Endothelial cell of umbilical vein (primary cell): ENCODE measurements around the gene DLGAP4. TPM values are rescaled to one million over a fixed set of nuclear protein-coding genes. Genes with fewer than 3 reads are reported as not detected.

Source experiments
- BruUV-seq: library from RNA; stranded (reverse); fragments of 400-500 nt; replicated peaks from 2 replicates; lab custom pipeline; 2021; lab: Mats Ljungman, UMichigan
- CTCF ChIA-PET: fragments of 300-600, 350-600 bp; sonication (Branson Sonifier 250); formaldehyde crosslinking; loops from one replicate; lab custom pipeline; 2021; ENCODE audit warnings: antibody characterized with exemption, inconsistent platforms; lab: Charles Lee
- POLR2A ChIA-PET: fragments of 300-600, 350-600 bp; sonication (Branson Sonifier 250); formaldehyde crosslinking; loops from one replicate; lab custom pipeline; 2021; ENCODE audit warnings: antibody characterized with exemption, inconsistent platforms; lab: Charles Lee
- DNase-seq: peaks from one replicate; pipeline ENCODE4 v3.0.0-alpha.2; 2011; ENCODE audit warnings: low read depth, low spot score
- FAIRE-seq: peaks from 2 replicates; lab custom pipeline; 2011; peaks lifted over from hg19 to GRCh38; lab: Jason Lieb, UNC
- H2AFZ ChIP-seq: 2 replicates; pipeline ENCODE4 v1.6.0; 2012; ENCODE audit warnings: low read depth, low read length, control low read depth, inconsistent platforms
- H3K27ac ChIP-seq: 2 replicates; pipeline ENCODE4 v1.5.1; 2011; ENCODE audit warnings: low read depth, mild to moderate bottlenecking, control low read depth, low read length, moderate library complexity; ENCODE audit not compliant: insufficient read depth
- H3K27me3 ChIP-seq, 2 experiments: 2 replicates each; pipeline versions ENCODE4 v1.6.0 to v1.6.1; 2011; ENCODE audit warnings: low read length in 2 of 2, mixed read lengths in 1 of 2; ENCODE audit not compliant: control insufficient read depth in 2 of 2, insufficient read depth in 2 of 2
- H3K36me3 ChIP-seq, 2 experiments: 2 replicates in 1 of 2; 3 replicates in 1 of 2; pipeline ENCODE4 v1.5.1; 2011; ENCODE audit warnings: low read length in 2 of 2, mild to moderate bottlenecking in 1 of 2, moderate library complexity in 1 of 2; ENCODE audit not compliant: control insufficient read depth in 2 of 2, insufficient read depth in 2 of 2; ENCODE audit errors: extremely low read depth in 1 of 2
- H3K4me1 ChIP-seq: 3 replicates; pipeline ENCODE4 v1.5.1; 2011; ENCODE audit warnings: mild to moderate bottlenecking, low read length; ENCODE audit not compliant: control insufficient read depth, insufficient read depth; ENCODE audit errors: extremely low read depth
- H3K4me2 ChIP-seq: 2 replicates; pipeline ENCODE4 v1.6.1; 2011; ENCODE audit warnings: low read length, control low read depth, mixed read lengths; ENCODE audit not compliant: insufficient read depth
- H3K4me3 ChIP-seq, 3 experiments: fragments of 200-600 bp in 1 of 3; sonication (generic), shearing (Covaris generic) in 1 of 3; replicated peaks in 1 of 3; 2 replicates each; pipeline ENCODE4 v1.5.1; 2011 to 2016; ENCODE audit warnings: control low read depth in 3 of 3, low read length in 3 of 3, mild to moderate bottlenecking in 2 of 3, inconsistent platforms in 1 of 3, low read depth in 1 of 3, moderate library complexity in 1 of 3; ENCODE audit not compliant: insufficient read depth in 1 of 3
- H3K79me2 ChIP-seq: 2 replicates; pipeline ENCODE4 v1.6.0; 2012; ENCODE audit warnings: low read length, inconsistent platforms; ENCODE audit not compliant: control insufficient read depth, insufficient read depth
- H3K9ac ChIP-seq: replicated peaks from 2 replicates; pipeline ENCODE3; 2011; ENCODE audit warnings: low read length, control low read depth; ENCODE audit not compliant: insufficient read depth; ENCODE audit errors: extremely low read depth
- H3K9me1 ChIP-seq: replicated peaks from 3 replicates; pipeline ENCODE4 v1.6.0; 2011; ENCODE audit warnings: mild to moderate bottlenecking, low read length; ENCODE audit not compliant: control insufficient read depth, insufficient read depth; ENCODE audit errors: extremely low read depth
- H3K9me3 ChIP-seq: replicated peaks from 2 replicates; pipeline ENCODE4 v1.5.1; 2012; ENCODE audit warnings: low read length, inconsistent platforms; ENCODE audit not compliant: control insufficient read depth, insufficient read depth
- H4K20me1 ChIP-seq: replicated peaks from 2 replicates; pipeline ENCODE3; 2011; ENCODE audit warnings: mild to moderate bottlenecking, low read length; ENCODE audit not compliant: control insufficient read depth, insufficient read depth; ENCODE audit errors: extremely low read depth
- CTCF ChIP-seq, 2 donors: IDR thresholded peaks; 1 replicate in 1 of 2; 2 replicates in 1 of 2; pipeline ENCODE4 v1.5.1; 2011; ENCODE audit warnings: low read length in 2 of 2, mild to moderate bottlenecking in 2 of 2, moderate library complexity in 2 of 2, control low read depth in 1 of 2, inconsistent platforms in 1 of 2, low read depth in 1 of 2; ENCODE audit not compliant: insufficient read depth in 1 of 2; ENCODE audit errors: extremely low read depth in 1 of 2
- EZH2 ChIP-seq: IDR thresholded peaks from 2 replicates; pipeline ENCODE4 v1.6.1; 2012; ENCODE audit warnings: borderline replicate concordance, low read depth, mild to moderate bottlenecking, moderate library complexity, low read length, inconsistent platforms; ENCODE audit not compliant: severe bottlenecking
- FOS ChIP-seq: IDR thresholded peaks from 2 replicates; pipeline ENCODE4 v1.6.1; 2011; ENCODE audit warnings: mild to moderate bottlenecking, low read length, moderate library complexity, borderline replicate concordance; ENCODE audit not compliant: insufficient read depth
- GATA2 ChIP-seq: IDR thresholded peaks from 2 replicates; pipeline ENCODE4 v1.7.0; 2011; ENCODE audit warnings: low read depth, mild to moderate bottlenecking, moderate library complexity, mixed read lengths, low read length; ENCODE audit not compliant: insufficient read length, insufficient read depth
- JUN ChIP-seq: IDR thresholded peaks from 2 replicates; pipeline ENCODE4 v1.6.1; 2011; ENCODE audit warnings: borderline replicate concordance, low read depth; ENCODE audit not compliant: insufficient read length, insufficient read depth
- MAX ChIP-seq: IDR thresholded peaks from 2 replicates; pipeline ENCODE4 v1.6.1; 2011; ENCODE audit not compliant: insufficient read depth, insufficient read length
- MYC ChIP-seq: IDR thresholded peaks from one replicate; pipeline ENCODE4 v1.6.1; 2011; ENCODE audit warnings: mild to moderate bottlenecking, low read depth, low read length
- POLR2A ChIP-seq: IDR thresholded peaks from 2 replicates; pipeline ENCODE4 v1.6.1; 2012; ENCODE audit warnings: low read depth, mild to moderate bottlenecking, control low read depth, low read length
- POLR2AphosphoS5 ChIP-seq: IDR thresholded peaks from 2 replicates; pipeline ENCODE4 v1.6.1; 2012; ENCODE audit warnings: low read depth, mild to moderate bottlenecking, control low read depth, low read length, moderate library complexity; ENCODE audit not compliant: insufficient read depth
- dilution Hi-C: fragments of 300-500 bp; cut with MboI; formaldehyde crosslinking; loops from one replicate; pipeline ENCODE4 v1.15.0; 2019; ENCODE audit warnings: low sequenced_read_pairs; ENCODE audit not compliant: extremely low pct_ligation_motif_present
- intact Hi-C: fragments of 100-400 bp; cut with micrococcal nuclease; formaldehyde crosslinking; loops from one replicate; pipeline ENCODE4 v1.10.0; 2022
- polyA plus RNA-seq, 4 experiments: library from polyadenylated mRNA; depleted of rRNA in 3 of 4; stranded (reverse) in 3 of 4; unstranded in 1 of 4; fragments of >200 nt; gene quantifications; 2 replicates each; pipeline versions ENCODE4 v1.2.1 to v1.2.3, GENCODE V29; 2011 to 2012; ENCODE audit warnings: missing spikeins in 1 of 4
- total RNA-seq: library from RNA; stranded (reverse); gene quantifications from 2 replicates; pipeline ENCODE4 v1.2.3, GENCODE V29; 2021

The DLGAP4 gene
- total and polyA plus RNA-seq, 2 donors (not counting 3 experiments of a cell fraction or from before 2014, with no cell fraction given), result 57.5 to 125 TPM

GRCh38 chr20:36499723-36500501, 193.8 kb downstream of the DLGAP4 start:
- Histone ChIP-seq H2AFZ (no peak overlapping the region), H3K27me3 (no peaks in the 10 kb centered on the region), H3K36me3 (peaks cover 22 to 48% of the 10 kb centered on the region in 2 experiments), H3K79me2 (peaks cover 9% of the 10 kb centered on the region), H4K20me1 (no peaks in the 10 kb centered on the region), H3K4me2 (no peak overlapping the region), H3K9ac (no peak overlapping the region), H3K9me3 (no peaks in the 10 kb centered on the region), H3K4me1 (peaks cover 6% of the 10 kb centered on the region), H3K9me1 (no peaks in the 10 kb centered on the region), H3K27ac (no peak overlapping the region), H3K4me3 (no peak overlapping the region)
- DNase-seq, result no peak
- POLR2A ChIA-PET, result no interaction called here
- TF ChIP-seq MAX, result no peak
- CTCF ChIA-PET, result interaction anchor here (1.1 to 3.6 kb wide), 3 partner anchors 8 to 106 kb away, joined by 3 to 19 read pairs (median 4); partner anchors contain the start of gene RAB5IF
- FAIRE-seq, result no peak
- dilution Hi-C loops, result no loop called here
- intact Hi-C loops, result no loop called here
- TSS peak; percentile 82 for BruUV-seq

- Histone ChIP-seq H3K4me2 (no peak overlapping the region), H3K4me1 (peaks cover 6% of the 10 kb centered on the region), H3K36me3 (peaks cover 22 to 46% of the 10 kb centered on the region in 2 experiments), H3K9me3 (no peaks in the 10 kb centered on the region), H3K79me2 (peaks cover 4% of the 10 kb centered on the region), H4K20me1 (no peaks in the 10 kb centered on the region), H3K27me3 (no peaks in the 10 kb centered on the region), H3K9me1 (no peaks in the 10 kb centered on the region), H2AFZ (no peak overlapping the region), H3K4me3 (no peak overlapping the region), H3K27ac (no peak overlapping the region), H3K9ac (no peak overlapping the region)
- ChIA-PET CTCF (interaction anchor here (0.7 to 3.6 kb wide), 6 partner anchors 10 to 104 kb away, joined by 3 to 19 read pairs (median 4); partner anchors contain the start of gene RAB5IF), POLR2A (interaction anchor here (0.7 kb wide), 1 partner anchor 9 kb away, joined by 4 read pairs; no protein-coding TSS in a partner anchor)
- FAIRE-seq (no peak), DNase-seq (no peak)
- dilution Hi-C loops, result no loop called here
- TF ChIP-seq MYC (no peak), EZH2 (no peak), POLR2AphosphoS5 (no peak), JUN (no peak), MAX (no peak), GATA2 (no peak), POLR2A (no peak), CTCF (IDR thresholded peaks at IDR 0.05; ENCODE audit: extremely low read depth in 1 of 2, insufficient read depth in 1 of 2, low read depth in 1 of 2, low read length in 2 of 2) (no peak), FOS (no peak)
- intact Hi-C loops, result no loop called here
- BruUV-seq, result no TSS peak
These were observed 195.3 kb downstream of the DLGAP4 start for GRCh38 chr20:36501367-36502006.
